DND-41 (cell line): ENCODE measurements around the gene NEDD9.

Experiments used
- CTCF ChIP-seq: IDR thresholded peaks from 2 replicates; pipeline ENCODE4 v1.5.1; 2012; ENCODE audit warnings: borderline replicate concordance, low read length, moderate library complexity, mild to moderate bottlenecking; ENCODE audit not compliant: poor library complexity, severe bottlenecking; ENCODE audit errors: extremely low read depth
- EZH2 ChIP-seq: IDR thresholded peaks from 3 replicates; pipeline ENCODE4 v1.6.1; 2012; ENCODE audit warnings: borderline replicate concordance, low read depth, mild to moderate bottlenecking, moderate library complexity, low read length, inconsistent platforms; ENCODE audit not compliant: severe bottlenecking

- no peak for TF ChIP-seq CTCF
- no peak for TF ChIP-seq EZH2
Measured at GRCh38 chr6:11209369-11209768, 23.1 kb downstream of the NEDD9 start.
